WTC11 (cell line): ENCODE measurements around the gene NUP93. TPM values are rescaled to one million over a fixed set of nuclear protein-coding genes. Genes with fewer than 3 reads are reported as not detected.

Source experiments
- ATAC-seq: fragments of 200-7000 bp; cut with Tn5 transposase; 2 replicates; pipeline ENCODE4 v1.10.0; 2021; ENCODE audit warnings: mild to moderate bottlenecking, moderate library complexity
- CTCF ChIA-PET: fragments of 300-600 bp; sonication (Branson Sonifier 250); formaldehyde crosslinking; loops from one replicate; lab custom pipeline; 2021; ENCODE audit warnings: antibody characterized with exemption; lab: Charles Lee
- POLR2A ChIA-PET: fragments of 350-600 bp; sonication (Branson Sonifier 250); formaldehyde crosslinking; loops from one replicate; lab custom pipeline; 2021; ENCODE audit warnings: antibody characterized with exemption; lab: Charles Lee
- DNase-seq: peaks from one replicate; pipeline ENCODE4 v3.0.0; 2021; ENCODE audit warnings: low spot score
- H3K27ac Mint-ChIP-seq: 2 replicates; pipeline ENCODE4 v1.8.0; 2021; ENCODE audit warnings: mixed read lengths
- H3K27me3 Mint-ChIP-seq: 2 replicates; pipeline ENCODE4 v1.8.0; 2021; ENCODE audit warnings: low read depth, mild to moderate bottlenecking, moderate library complexity, mixed read lengths
- H3K36me3 Mint-ChIP-seq: 2 replicates; pipeline ENCODE4 v1.8.0; 2021; ENCODE audit warnings: mixed read lengths
- H3K4me1 Mint-ChIP-seq: 2 replicates; pipeline ENCODE4 v1.8.0; 2022; ENCODE audit warnings: mixed read lengths
- H3K4me3 Mint-ChIP-seq: 2 replicates; pipeline ENCODE4 v1.8.0; 2021; ENCODE audit warnings: mild to moderate bottlenecking, moderate library complexity, mixed read lengths
- H3K9me3 Mint-ChIP-seq: 2 replicates; pipeline ENCODE4 v1.8.0; 2021; ENCODE audit warnings: mixed read lengths
- AR ChIP-seq: fragments of 250-450 bp; sonication (Bioruptor Pico); IDR thresholded peaks from 2 replicates; pipeline ENCODE4 v1.9.0; 2021; ENCODE audit warnings: mild to moderate bottlenecking
- CREM ChIP-seq: sonication (generic); formaldehyde crosslinking; IDR thresholded peaks from 2 replicates; pipeline ENCODE4 v1.8.1; 2022; ENCODE audit warnings: mild to moderate bottlenecking, missing genetic modification reagents, moderate library complexity
- E2F1 ChIP-seq: sonication (generic); formaldehyde crosslinking; IDR thresholded peaks from 2 replicates; pipeline ENCODE4 v1.8.0; 2022; ENCODE audit warnings: mild to moderate bottlenecking, missing genetic modification reagents
- ELF4 ChIP-seq: sonication (generic); formaldehyde crosslinking; IDR thresholded peaks from 2 replicates; pipeline ENCODE4 v1.8.1; 2022; ENCODE audit warnings: low read depth, mild to moderate bottlenecking, moderate library complexity, missing genetic modification reagents
- ESRRA ChIP-seq: sonication (generic); formaldehyde crosslinking; IDR thresholded peaks from 2 replicates; pipeline ENCODE4 v1.8.1; 2022; ENCODE audit warnings: mild to moderate bottlenecking, missing genetic modification reagents, borderline replicate concordance
- IRF2 ChIP-seq: sonication (generic); formaldehyde crosslinking; IDR thresholded peaks from 2 replicates; pipeline ENCODE4 v1.8.0; 2022; ENCODE audit warnings: low read depth, missing genetic modification reagents, borderline replicate concordance
- JAZF1 ChIP-seq: fragments of 250-450 bp; sonication (Bioruptor Pico); IDR thresholded peaks from 2 replicates; pipeline ENCODE4 v1.9.0; 2021; ENCODE audit warnings: moderate library complexity, mild to moderate bottlenecking, inconsistent platforms
- MAX ChIP-seq: sonication (generic); formaldehyde crosslinking; IDR thresholded peaks from 2 replicates; pipeline ENCODE4 v1.8.0; 2022; ENCODE audit warnings: mild to moderate bottlenecking, missing genetic modification reagents
- MXD4 ChIP-seq: fragments of 250-450 bp; sonication (Bioruptor Pico); IDR thresholded peaks from 2 replicates; pipeline ENCODE4 v1.8.0; 2021; ENCODE audit warnings: mild to moderate bottlenecking, moderate library complexity, borderline replicate concordance
- NFATC4 ChIP-seq: fragments of 250-450 bp; sonication (Bioruptor Pico); IDR thresholded peaks from 2 replicates; pipeline ENCODE4 v1.9.0; 2021; ENCODE audit warnings: mild to moderate bottlenecking
- NFE2L1 ChIP-seq: sonication (generic); formaldehyde crosslinking; IDR thresholded peaks from 2 replicates; pipeline ENCODE4 v1.8.1; 2023; ENCODE audit warnings: missing genetic modification reagents
- NR2C2 ChIP-seq: sonication (generic); formaldehyde crosslinking; IDR thresholded peaks from 2 replicates; pipeline ENCODE4 v1.8.0; 2022; ENCODE audit warnings: mild to moderate bottlenecking, missing genetic modification reagents
- OVOL2 ChIP-seq: fragments of 250-450 bp; sonication (Bioruptor Pico); IDR thresholded peaks from 2 replicates; pipeline ENCODE4 v1.9.0; 2021; ENCODE audit warnings: mild to moderate bottlenecking, borderline replicate concordance
- TEAD1 ChIP-seq: sonication (generic); formaldehyde crosslinking; IDR thresholded peaks from 2 replicates; pipeline ENCODE4 v1.8.0; 2022; ENCODE audit warnings: mild to moderate bottlenecking, missing genetic modification reagents
- ZNF121 ChIP-seq: sonication (generic); formaldehyde crosslinking; IDR thresholded peaks from 2 replicates; pipeline ENCODE4 v1.8.0; 2023; ENCODE audit warnings: missing genetic modification reagents
- ZNF138 ChIP-seq: sonication (generic); formaldehyde crosslinking; conservative IDR thresholded peaks from 2 replicates; pipeline ENCODE4 v1.8.1; 2022; ENCODE audit warnings: mild to moderate bottlenecking, moderate library complexity, missing genetic modification reagents
- ZNF317 ChIP-seq: sonication (generic); formaldehyde crosslinking; IDR thresholded peaks from 2 replicates; pipeline ENCODE4 v1.8.1; 2023; ENCODE audit warnings: low read depth, mild to moderate bottlenecking, moderate library complexity, missing genetic modification reagents, borderline replicate concordance
- ZNF425 ChIP-seq: fragments of 250-450 bp; sonication (Bioruptor Pico); conservative IDR thresholded peaks from 2 replicates; pipeline ENCODE4 v1.9.0; 2021; ENCODE audit warnings: mild to moderate bottlenecking
- ZNF671 ChIP-seq: fragments of 250-450 bp; sonication (Bioruptor Pico); IDR thresholded peaks from 2 replicates; pipeline ENCODE4 v1.8.0; 2021; ENCODE audit warnings: mild to moderate bottlenecking
- total RNA-seq: library from RNA; stranded (reverse); gene quantifications from 3 replicates; pipeline ENCODE4 v1.2.3, GENCODE V29; 2021
- TF ChIP-seq, protein P1 (sequence below): sonication (generic); formaldehyde crosslinking; IDR thresholded peaks from 2 replicates; pipeline ENCODE4 v1.8.1; 2023; ENCODE audit warnings: mild to moderate bottlenecking, missing genetic modification reagents
- TF ChIP-seq, protein P2 (sequence below): fragments of 250-450 bp; sonication (Bioruptor Pico); IDR thresholded peaks from 2 replicates; pipeline ENCODE4 v1.9.0; 2021; ENCODE audit warnings: mild to moderate bottlenecking
- TF ChIP-seq, protein P3 (sequence below): fragments of 250-450 bp; sonication (Bioruptor Pico); IDR thresholded peaks from 2 replicates; pipeline ENCODE4 v1.9.0; 2021; ENCODE audit warnings: moderate library complexity, mild to moderate bottlenecking, inconsistent platforms, borderline replicate concordance
- TF ChIP-seq, protein P4 (sequence below): sonication (generic); formaldehyde crosslinking; conservative IDR thresholded peaks from 2 replicates; pipeline ENCODE4 v1.8.1; 2022; ENCODE audit warnings: mild to moderate bottlenecking, missing genetic modification reagents
- TF ChIP-seq, protein P5 (sequence below): sonication (generic); formaldehyde crosslinking; IDR thresholded peaks from 2 replicates; pipeline ENCODE4 v1.8.1; 2022; ENCODE audit warnings: low read depth, mild to moderate bottlenecking, moderate library complexity, missing genetic modification reagents, borderline replicate concordance

The NUP93 gene
- total RNA-seq, 1 experiment from 2014 or later = 185 TPM

GRCh38 chr16:56695246-56695645 lies 34.7 kb upstream of the NUP93 start:
- peaks cover 5% of the 10 kb centered on the region; the same call in 1 of the 2 replicates for H3K36me3 Mint-ChIP-seq
- H3K27me3 Mint-ChIP-seq = peaks cover under 1% of the 10 kb centered on the region; the same call in 1 of the 2 replicates
- H3K27ac Mint-ChIP-seq = no peak overlapping the region
- ChIA-PET POLR2A (no interaction called here), CTCF (interaction anchor here (1.0 kb wide), 1 partner anchor 92 kb away, joined by 3 read pairs; no protein-coding TSS in a partner anchor)
- ATAC-seq = no peak
- TF ChIP-seq AR (CRISPR knock-in tag) (no peak), ZNF121 (CRISPR knock-in tag) (no peak), JAZF1 (CRISPR knock-in tag) (no peak), MAX (no peak), ZNF138 (CRISPR knock-in tag) (no peak), ELF4 (CRISPR knock-in tag) (no peak), E2F1 (no peak), NFE2L1 (CRISPR knock-in tag) (no peak), NFATC4 (CRISPR knock-in tag) (no peak), ZNF425 (CRISPR knock-in tag) (no peak)
- TF ChIP-seq, protein P1, sequence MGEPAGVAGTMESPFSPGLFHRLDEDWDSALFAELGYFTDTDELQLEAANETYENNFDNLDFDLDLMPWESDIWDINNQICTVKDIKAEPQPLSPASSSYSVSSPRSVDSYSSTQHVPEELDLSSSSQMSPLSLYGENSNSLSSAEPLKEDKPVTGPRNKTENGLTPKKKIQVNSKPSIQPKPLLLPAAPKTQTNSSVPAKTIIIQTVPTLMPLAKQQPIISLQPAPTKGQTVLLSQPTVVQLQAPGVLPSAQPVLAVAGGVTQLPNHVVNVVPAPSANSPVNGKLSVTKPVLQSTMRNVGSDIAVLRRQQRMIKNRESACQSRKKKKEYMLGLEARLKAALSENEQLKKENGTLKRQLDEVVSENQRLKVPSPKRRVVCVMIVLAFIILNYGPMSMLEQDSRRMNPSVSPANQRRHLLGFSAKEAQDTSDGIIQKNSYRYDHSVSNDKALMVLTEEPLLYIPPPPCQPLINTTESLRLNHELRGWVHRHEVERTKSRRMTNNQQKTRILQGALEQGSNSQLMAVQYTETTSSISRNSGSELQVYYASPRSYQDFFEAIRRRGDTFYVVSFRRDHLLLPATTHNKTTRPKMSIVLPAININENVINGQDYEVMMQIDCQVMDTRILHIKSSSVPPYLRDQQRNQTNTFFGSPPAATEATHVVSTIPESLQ = no peak
- H3K4me1 Mint-ChIP-seq = peaks cover 11% of the 10 kb centered on the region
- DNase-seq = no peak
- H3K9me3 Mint-ChIP-seq = peaks cover 16% of the 10 kb centered on the region
- no peak overlapping the region for H3K4me3 Mint-ChIP-seq

DNA sequence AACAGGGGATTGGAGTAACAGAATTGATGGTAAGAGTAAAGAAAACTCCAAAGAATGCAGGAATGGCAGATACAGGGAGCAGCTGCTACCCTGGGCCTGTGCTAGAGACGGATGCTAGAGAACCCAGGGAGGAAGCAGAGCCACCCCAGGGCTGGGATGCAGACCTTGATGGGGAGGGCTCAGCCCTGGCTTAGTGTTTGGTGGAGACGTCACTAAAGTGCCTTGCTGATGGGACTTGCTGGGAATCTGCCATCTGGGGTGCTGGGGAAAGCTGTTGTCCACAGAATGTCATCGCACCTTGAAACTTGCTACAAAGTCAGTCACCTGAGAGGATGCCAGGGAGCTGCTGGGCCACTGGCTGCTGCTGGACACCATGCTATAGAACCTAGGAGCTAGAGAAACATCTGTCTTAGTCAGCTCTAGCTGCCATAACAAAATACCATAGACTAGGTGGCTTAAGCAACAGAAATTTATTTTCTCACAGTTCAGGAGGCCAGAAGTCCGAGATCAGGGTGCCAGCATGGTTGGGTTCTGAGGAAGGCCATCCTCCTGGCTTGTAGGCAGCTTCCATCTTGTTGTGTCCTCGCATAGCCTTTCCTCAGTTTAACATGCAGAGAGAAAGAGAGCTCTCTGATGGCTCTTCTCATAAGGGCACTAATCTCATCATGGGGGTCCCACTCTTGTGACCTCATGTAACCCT lies 32.3 kb upstream of the NUP93 start:
- H3K27me3 Mint-ChIP-seq = peaks cover 2% of the 10 kb centered on the region; the same call in 1 of the 2 replicates
- H3K36me3 Mint-ChIP-seq = peaks cover 5% of the 10 kb centered on the region; the same call in 1 of the 2 replicates
- DNase-seq (no peak), ATAC-seq (no peak)
- peaks cover 19% of the 10 kb centered on the region for H3K4me1 Mint-ChIP-seq
- POLR2A ChIA-PET = interaction anchor here (0.7 kb wide), 1 partner anchor 241 kb away, joined by 3 read pairs; no protein-coding TSS in a partner anchor
- CTCF ChIA-PET = interaction anchor here (1.2 kb wide), 1 partner anchor 24 kb away, joined by 3 read pairs; no protein-coding TSS in a partner anchor
- peaks cover 11% of the 10 kb centered on the region for H3K9me3 Mint-ChIP-seq
- H3K27ac Mint-ChIP-seq = no peak overlapping the region
- no peak overlapping the region for H3K4me3 Mint-ChIP-seq
- TF ChIP-seq OVOL2 (CRISPR knock-in tag) (no peak), ESRRA (CRISPR knock-in tag) (no peak), MXD4 (CRISPR knock-in tag) (no peak), TEAD1 (CRISPR knock-in tag) (no peak), CREM (no peak), ZNF671 (CRISPR knock-in tag) (no peak), ZNF317 (CRISPR knock-in tag) (no peak), NFATC4 (CRISPR knock-in tag) (no peak), NR2C2 (CRISPR knock-in tag) (no peak), IRF2 (no peak)
- TF ChIP-seq, protein P2, sequence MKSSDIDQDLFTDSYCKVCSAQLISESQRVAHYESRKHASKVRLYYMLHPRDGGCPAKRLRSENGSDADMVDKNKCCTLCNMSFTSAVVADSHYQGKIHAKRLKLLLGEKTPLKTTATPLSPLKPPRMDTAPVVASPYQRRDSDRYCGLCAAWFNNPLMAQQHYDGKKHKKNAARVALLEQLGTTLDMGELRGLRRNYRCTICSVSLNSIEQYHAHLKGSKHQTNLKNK (CRISPR knock-in tag) = no peak
- TF ChIP-seq, protein P3, sequence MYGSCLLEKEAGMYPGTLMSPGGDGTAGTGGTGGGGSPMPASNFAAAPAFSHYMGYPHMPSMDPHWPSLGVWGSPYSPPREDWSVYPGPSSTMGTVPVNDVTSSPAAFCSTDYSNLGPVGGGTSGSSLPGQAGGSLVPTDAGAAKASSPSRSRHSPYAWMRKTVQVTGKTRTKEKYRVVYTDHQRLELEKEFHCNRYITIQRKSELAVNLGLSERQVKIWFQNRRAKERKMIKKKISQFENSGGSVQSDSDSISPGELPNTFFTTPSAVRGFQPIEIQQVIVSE = no peak
- TF ChIP-seq, protein P4, sequence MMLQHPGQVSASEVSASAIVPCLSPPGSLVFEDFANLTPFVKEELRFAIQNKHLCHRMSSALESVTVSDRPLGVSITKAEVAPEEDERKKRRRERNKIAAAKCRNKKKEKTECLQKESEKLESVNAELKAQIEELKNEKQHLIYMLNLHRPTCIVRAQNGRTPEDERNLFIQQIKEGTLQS (CRISPR knock-in tag) = no peak
- TF ChIP-seq, protein P5, sequence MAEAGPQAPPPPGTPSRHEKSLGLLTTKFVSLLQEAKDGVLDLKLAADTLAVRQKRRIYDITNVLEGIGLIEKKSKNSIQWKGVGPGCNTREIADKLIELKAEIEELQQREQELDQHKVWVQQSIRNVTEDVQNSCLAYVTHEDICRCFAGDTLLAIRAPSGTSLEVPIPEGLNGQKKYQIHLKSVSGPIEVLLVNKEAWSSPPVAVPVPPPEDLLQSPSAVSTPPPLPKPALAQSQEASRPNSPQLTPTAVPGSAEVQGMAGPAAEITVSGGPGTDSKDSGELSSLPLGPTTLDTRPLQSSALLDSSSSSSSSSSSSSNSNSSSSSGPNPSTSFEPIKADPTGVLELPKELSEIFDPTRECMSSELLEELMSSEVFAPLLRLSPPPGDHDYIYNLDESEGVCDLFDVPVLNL = no peak
